HPDE6-E6E7 (cell line): ENCODE measurements around the gene LEFTY2.
"Not testable (repeated sequence)": the region's sequence is repeated elsewhere in the genome, so short reads cannot be mapped to it uniquely, and the experiment has no call there.

ENCODE experiments used
- DNase-seq: peaks from one replicate; pipeline ENCODE4 v3.0.0; 2011; ENCODE audit warnings: missing footprints; ENCODE audit errors: extremely low spot score

Gene LEFTY2

DNA sequence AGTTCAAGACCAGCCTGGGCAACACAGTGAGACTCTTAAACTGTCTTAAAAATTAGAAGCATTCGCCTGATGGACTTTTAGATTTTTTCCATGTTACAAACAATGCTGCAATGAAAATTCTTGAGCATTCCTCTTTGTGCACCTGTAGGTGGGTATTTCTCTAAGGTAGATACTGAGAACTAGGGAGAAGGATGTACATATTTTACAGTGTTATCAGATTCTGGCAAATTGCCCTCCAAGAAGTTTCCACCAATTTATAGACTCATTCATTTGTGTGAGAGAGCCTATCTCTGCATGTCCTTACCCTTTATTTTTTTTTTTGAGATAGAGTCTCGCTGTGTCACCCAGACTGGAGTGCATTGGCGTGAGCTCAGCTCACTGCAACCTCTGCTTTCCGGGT is 12.3 kb upstream of the LEFTY2 start:
- DNase-seq = no peak

DNA sequence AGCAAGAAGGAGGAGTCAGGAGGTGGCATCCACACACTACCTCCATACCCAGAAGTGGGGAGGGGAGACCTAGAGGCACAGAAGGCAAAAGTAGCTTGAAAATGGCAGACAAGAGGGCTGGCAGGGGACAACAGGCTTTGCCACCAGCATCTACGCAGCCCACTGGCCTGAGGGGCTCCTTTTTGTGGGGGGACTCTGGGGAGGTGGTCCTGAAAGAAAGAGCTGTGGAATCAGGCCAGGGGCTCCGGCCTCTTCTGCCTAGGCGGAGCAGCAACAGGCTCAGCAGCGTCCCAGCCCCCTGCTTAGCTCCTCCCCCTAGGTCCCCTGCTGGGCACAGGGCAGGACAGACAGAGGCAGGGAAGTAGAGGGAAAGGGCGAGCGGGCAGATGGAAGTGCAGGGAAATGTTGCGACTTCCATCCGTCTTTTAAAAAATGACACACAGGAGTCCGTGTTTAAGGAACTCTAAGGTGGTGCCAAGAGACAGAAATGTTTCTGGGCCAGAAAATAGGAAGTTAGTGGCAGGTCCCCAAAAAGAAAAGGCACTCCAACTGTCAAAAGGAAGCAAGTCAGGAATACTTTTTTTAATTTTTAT is 10.0 kb upstream of the LEFTY2 start:
- no peak for DNase-seq

DNA sequence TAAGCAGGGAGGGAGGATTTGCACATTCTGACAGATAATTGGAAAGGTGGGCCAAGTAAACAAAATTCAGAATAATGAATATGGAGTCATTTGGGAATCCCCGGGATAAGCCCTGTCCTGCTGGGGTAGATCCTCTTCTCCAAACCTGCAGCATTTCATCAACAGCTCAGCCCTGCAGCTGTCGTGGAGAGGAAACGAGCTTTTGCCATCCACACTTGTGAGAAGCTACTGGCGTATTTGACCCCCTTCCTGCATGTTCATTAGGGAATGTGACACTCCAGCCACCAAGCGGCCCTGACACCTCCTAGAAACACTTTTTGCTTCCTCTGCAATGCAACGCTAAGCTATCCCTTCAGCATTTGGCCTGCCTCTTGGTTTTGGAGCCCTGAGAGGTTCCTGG is 8.0 kb upstream of the LEFTY2 start:
- DNase-seq = no peak

DNA sequence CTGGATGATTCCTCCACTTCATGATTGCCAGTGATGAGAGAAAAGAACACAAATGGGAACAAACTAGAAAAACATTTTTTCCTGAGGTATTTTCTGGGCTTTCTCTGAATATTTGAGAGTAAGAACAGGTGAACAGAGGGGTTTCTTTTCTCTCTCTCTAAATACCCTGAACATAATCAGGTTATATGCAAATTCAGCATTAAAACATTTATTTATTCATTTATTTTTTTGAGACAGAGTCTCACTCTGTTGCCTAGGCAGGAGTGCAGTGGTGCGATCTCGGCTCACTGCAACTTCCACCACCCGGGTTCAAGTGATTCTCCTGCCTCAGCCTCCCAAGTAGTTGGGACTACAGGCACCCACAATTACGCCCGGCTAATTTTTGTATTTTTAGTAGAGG is 5.8 kb upstream of the LEFTY2 start:
- DNase-seq = no peak

DNA sequence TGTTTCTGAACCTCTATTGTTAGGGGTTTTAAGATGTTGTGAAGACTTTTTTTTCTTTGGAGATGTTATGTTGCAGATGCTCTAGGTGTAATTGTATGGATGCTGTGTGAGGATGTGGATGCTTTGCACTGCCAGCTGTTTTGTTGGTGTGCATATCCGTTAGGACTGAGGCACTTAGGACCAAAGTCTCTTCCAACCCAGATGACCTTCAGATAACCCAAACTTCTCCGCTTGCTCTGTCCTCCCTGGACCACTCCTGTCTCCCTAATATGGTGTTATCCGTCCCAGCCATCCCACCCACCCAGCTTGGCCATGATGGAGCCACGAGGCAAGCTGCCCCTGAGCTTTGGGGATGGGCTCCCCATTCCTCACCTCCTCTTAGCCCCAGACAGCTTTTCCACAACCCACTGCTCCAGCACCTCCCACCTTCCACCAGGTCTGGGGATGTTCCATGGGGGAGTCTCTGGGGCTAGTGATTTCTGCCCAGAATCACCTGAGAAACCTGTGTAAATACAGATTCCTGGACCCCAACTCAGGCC is 5.1 kb upstream of the LEFTY2 start:
- DNase-seq = no peak

DNA sequence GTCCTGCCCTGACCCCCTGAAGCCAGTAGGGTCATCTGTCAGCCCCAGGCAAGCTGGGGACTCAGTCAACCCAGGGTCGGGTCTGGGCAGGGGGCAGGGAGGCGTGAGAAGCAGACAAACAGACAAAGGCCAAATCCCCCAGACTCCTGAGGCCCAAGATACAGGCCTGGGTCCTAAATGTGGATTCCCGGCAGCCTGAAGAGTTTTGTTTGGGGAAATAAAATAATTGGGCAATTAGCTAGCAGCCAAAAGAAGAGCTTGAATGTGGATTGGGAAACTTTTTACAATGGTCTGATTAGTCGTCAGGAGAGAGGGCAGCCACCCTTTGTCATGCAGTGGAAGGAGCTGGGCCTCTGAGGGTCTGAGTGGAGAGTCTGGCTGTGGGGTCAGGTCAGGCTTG is 4.5 kb upstream of the LEFTY2 start:
- DNase-seq = no peak

DNA sequence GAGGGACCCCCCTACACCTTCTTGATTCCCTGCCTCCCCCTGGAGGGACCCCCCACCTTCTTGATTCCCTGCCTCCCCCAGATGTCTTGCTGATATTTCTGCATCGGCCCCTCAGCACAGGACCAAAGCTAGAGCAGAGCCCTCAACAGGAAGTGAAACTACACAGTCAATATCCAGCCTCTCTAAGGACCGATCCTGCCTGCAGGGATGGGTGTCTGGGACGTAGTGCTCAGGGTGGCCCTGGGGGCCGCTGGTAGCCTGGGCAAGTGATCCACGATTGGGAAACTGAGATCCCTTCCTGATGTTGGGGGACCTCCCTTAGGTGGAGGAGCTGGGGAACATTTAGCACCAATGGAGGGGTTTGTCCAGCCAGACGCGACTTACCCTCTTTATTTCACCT is 3.9 kb upstream of the LEFTY2 start:
- DNase-seq = no peak

DNA sequence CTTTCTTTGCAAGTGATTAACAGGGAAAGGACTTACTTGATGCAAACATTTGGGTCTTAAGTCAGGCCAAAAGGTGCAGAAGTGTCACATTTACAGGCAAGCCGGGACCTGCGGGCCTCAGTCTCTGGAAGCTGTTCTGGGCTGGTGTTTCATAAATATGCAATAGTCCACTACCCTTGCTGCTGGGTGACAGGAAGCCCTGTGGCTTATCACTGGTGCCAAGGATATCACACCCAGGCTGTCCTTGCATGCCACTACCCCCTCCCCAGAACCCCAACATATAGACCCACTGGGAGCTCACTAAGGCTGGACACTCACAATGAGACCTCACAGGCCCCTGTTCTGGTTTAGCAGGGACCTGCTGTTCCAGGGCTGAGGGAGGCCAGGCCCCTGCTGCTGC is 3.4 kb upstream of the LEFTY2 start:
- no peak for DNase-seq

DNA sequence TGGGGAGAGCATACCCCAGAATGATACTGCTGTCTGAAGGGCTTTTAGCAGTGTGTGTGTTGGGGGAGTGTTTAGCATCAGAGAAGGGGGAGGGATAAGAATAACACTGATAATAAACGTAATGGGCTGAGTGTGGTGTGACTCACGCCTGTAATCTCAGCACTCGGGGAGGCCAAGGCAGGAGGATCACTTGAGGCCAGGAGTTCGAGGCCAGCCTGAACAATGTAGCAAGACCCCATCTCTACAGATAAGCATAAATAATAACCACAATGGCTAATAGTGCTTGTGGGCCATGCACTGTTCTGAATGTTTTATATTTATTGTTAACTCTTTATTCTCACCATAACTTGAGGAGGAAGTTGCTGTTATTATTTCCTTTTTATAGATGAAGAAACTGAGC is 2.6 kb upstream of the LEFTY2 start:
- DNase-seq = no peak

DNA sequence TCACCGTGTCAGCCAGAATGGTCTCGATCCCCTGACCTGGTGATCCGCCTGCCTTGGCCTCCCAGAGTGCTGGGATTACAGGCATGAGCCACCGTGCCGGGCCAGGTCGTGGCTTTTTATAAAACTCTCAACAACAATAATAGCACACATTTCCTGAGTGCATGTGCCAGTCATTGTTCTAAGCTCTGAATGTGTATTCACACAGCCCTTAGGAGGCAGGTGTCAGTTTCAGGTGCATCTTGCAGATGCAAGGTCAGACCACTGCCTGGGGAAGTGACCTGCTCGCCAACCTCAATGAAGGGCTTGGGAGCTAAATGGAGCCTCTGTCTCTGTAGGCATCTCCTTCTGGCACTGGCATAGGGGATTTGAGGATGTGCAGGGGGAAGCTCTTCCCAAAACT is 1.6 kb upstream of the LEFTY2 start:
- no peak for DNase-seq

DNA sequence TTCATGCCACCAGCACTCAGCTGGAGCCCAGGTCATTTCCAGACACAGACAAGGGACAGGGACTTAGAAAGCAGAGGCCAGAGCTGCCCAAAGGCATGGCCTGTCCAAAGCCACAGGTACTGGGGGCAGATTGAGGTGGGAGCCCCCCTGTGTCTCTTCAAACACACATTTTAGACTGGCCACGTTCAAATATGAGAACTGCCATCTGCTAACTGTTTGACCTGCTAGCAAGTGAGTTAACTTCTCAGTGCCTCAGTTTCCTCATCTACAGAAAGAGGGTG is 862 bp upstream of the LEFTY2 start:
- DNase-seq = no peak

DNA sequence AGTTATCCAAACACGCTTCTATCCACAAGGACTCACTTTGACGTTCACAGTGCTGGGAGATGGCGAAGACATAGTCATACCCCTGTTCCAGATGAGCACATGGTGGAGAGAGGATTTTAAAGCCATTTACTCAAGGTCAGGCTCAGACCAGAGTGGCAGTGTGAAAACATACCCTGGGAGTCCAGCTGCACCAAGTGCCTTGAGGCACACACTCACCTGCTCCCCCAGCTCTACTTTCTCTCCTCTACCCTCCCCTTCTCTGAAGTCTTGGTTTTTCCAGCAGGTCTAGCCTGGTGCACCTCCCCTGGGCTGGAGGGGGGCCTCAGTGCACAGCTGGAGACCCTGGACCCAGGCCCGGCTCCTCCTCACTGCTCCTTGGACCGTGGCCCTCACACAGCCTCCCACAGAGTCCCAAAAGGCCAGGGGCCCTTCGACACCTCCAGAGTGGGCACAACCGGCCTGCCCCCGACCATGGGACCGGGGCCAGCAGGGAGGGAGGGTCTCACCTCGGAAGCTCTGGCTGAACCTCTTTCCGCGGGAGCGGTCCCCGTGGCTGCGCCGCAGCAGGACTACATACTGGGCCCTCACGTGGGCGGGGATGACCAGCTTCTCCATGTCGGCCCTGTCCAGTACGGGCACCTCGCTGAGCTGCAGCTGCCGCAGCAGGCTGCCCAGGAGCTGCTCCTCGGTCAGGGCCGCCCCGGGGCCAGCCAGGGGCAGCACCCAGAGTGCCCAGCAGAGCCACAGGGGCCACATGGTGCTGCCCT is 452 bp downstream of the LEFTY2 start:
- no peak for DNase-seq

DNA sequence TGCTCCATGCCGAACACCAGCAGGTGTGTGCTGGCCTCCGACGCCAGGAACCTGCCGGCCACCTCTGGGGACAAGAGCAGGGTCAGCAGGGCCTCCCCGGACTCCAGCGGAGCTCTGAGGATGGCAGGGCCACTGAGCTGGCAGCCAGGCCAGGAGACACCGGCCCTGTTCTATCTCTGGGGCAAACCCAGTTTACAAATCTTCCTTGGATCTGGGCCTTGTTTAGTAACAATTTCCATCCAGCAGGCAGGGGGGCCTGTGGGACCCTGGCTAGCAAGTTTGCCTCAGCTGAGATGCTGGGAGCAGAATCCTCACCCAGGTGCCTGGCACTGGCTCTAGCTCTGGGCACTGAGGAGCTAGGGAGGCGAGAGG is 1.1 kb downstream of the LEFTY2 start:
- DNase-seq = not testable (repeated sequence)

DNA sequence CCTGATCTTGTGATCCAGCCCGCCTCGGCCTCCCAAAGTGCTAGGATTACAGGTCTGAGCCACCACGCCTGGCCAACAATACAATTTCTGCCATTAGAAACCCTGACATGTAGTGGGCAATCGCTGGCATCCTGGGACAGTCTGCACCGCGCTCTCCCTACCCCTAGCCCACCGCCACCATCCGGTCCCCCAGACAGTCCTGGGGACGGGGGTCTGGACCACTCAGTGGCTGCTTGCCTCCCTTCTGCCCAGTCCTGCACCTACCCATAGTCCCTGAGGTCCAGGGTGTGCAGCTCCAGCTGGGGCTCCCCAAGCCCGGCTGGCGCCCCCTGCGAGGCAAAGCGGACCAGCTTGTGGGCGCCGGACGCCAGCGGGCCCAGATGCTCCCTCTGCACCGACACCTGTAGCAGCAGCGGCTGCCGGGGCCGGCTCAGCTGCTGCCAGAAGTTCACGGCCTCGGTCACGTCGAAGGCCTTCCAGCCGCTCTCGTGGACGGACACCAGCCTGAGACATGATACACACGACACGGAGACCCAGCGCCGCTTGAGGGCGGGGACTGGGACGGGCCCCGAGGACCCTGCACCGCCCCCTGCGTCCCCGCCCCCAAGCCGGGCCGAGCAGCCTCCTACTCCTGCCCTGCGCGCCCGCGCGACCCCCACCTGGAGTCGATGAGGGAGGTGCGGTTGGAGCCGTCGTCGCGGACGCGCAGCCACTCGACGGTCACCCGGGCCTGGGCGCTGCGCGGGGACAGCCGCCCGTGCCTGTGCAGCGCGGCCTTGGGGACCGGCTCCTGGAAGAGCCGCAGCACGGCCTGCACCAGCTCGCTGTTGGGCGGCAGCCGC is 1.7 kb downstream of the LEFTY2 start:
- DNase-seq = not testable (repeated sequence)

DNA sequence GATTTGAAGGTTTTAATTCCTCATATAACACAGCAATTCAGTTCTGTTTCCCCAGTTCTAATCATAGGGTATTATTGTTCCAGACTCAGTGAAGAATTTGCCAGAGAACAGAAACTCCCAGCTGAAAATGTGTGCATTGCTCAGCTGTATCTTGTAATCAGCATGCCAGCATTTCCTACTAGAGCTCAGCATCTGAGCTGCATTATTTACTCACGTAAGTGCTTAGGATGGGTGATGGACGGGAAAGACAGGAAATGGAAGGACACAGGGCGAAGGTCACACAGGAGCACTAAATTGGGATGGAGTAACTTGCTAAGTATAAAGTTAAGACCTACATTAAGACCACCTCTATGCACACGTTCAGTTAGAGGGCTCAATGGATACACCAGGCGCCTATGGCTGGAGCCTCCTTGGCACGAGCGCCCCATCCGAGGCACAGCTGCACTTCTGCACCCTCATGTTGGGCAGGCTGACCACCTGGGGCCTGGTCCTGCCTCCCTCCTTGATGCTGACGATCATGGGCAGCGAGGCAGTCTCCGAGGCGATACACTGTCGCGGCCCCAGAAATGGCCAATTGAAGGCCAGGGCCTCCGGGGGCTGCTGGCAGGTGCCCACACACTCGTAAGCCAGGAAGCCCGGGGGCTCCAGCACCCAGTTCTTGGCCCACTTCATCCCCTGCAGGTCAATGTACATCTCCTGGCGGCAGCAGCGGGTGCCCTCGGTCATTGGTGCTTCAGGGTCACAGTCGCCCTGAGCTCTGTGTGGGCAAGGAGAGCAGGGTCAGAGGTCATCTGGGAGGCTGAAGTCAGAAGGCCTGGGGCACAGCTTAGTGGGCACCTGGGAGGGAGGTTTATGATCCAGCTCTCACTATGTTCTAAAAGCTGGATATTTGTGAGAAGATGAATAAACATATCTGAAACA is 3.7 kb downstream of the LEFTY2 start:
- no peak for DNase-seq

DNA sequence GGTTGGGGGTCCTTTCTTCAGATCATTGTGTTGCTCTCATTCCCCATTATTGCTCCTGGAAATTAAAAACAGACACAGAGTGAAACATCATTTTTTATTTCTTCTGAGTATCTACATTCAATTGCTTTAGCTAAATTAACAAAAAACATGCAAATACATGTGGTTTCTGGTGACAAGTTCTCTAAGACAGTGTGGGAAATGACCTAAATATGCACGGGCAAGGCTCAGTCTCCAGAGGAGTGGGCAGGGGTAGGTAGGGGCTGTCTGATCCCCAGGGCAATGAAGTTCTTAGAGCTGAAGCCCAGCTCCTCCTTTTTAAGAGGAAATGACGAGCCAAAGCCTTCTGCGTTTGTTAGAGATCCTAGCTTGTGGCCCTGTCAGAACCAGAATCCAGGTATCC is 4.5 kb downstream of the LEFTY2 start:
- no peak for DNase-seq

DNA sequence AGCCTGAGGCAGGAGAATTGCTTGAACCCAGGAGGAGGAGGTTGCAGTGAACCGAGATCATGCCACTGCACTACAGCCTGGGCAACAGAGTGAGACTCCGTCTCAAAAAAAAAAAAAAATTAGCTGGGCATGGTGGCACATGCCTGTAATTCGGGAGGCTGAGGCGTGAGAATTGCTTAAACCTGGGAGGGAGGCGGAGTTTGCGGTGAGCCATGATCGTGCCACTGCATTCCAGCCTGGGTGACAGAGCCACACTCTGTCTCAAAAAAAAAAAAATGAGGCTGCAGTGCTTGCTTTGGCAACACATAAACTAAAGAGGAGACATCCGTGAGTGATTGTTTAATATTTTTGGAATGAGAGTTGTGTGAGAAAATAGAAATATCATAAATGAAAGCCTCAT is 4.9 kb downstream of the LEFTY2 start:
- DNase-seq = not testable (repeated sequence)

DNA sequence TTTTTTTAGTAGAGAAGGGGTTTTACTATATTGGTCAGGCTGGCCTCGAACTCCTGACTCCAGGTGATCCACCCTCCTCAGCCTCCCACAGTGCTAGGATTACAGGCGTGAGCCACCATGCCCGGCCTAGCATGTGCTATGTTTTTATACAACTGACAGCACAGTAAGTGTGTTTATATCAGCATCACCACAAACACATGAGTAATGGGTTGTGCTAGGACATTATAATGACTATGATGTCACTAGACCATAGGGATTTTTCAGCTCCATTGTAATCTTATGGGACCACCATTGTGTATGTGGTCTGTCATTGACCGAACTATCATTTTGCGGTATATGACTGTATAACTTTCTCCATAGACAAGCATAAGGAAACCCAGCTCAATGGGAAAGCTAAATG is 6.3 kb downstream of the LEFTY2 start:
- no peak for DNase-seq

DNA sequence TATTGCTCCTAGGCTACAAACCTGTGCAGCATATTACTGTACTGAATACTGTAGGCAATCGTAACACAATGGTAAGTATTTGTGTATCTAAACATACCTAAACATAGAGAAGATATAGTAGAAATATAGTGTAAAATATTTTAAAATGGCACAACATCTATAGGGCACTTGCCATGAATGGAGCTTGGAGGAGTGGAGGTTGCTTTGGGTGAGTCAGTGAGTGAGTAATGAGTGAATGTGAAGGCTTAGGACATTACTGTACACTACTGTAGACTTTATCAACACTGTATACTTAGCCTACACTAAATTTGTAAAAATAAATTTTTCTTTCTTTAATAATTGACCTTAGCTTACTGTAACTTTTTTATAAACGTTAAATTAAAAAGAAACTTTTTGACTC is 7.9 kb downstream of the LEFTY2 start:
- no peak for DNase-seq

DNA sequence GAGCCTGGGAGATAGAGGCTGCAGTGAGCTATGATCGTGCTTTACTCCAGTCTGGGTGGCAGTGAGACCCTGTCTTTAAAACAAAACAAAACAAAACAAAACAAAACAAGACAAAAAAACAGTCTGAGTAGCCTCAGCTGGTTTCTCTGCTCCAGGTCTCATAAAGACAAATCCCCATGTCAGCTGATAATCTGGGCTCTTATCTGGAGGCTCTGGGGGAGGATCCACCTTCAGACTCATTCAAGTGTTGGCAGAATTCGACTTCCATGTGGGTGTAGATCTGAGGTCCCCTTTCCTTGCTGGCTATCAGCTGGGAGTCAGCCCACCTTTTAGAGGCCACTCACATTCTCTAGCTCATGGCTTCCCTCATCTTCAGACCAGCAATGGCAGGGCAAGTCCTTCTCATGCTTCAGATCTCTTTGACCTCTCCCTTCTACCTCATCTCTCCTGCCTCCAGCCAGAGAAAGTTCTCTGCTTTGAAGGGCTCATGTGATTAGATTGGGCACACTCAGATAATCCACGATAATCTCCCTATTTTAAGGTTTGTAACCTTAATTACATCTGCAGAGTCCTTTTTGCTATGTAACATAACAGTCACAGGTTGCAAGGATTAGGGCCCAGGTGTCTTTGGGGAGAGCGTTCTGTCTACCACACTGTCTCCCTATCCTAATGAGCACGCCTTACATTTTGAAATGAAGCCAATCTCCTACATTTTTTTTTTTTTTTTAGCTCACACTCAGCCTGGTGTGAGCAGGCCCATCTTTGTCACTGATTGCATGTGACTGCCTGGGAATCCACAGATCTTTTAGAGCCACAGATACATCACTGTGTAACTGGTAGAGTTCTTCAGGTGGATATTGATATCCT is 9.5 kb downstream of the LEFTY2 start:
- DNase-seq = no peak

DNA sequence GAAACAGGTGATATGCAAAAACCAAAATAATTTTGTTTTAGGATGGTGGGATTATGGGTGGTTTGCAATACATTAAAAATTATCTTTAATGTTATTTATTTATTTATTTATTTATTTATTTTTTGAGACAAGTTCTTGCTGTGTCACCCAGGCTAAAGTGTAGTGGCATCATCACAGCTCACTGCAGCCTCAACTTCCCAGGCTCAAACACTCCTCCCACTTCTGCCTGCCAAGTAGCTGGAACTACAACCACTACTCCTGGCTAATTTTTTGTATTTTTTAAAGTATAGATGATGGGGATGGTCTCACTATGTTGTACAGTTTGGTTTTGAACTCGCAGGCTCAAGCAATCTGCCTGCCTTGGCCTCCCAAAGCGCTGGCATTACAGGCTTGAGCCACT is 10.5 kb downstream of the LEFTY2 start:
- no peak for DNase-seq
